ENCODE data around the gene ZNF79. TPM values are rescaled to one million over a fixed set of nuclear protein-coding genes. Genes with fewer than 3 reads are reported as not detected.

ZNF79 gene
- total and polyA plus RNA-seq, 9 of the 15 experiments (the other 6 are each of a cell fraction or from before 2014, with no cell fraction given): 0.62 to 7.0 (median 4.1) TPM

DNA sequence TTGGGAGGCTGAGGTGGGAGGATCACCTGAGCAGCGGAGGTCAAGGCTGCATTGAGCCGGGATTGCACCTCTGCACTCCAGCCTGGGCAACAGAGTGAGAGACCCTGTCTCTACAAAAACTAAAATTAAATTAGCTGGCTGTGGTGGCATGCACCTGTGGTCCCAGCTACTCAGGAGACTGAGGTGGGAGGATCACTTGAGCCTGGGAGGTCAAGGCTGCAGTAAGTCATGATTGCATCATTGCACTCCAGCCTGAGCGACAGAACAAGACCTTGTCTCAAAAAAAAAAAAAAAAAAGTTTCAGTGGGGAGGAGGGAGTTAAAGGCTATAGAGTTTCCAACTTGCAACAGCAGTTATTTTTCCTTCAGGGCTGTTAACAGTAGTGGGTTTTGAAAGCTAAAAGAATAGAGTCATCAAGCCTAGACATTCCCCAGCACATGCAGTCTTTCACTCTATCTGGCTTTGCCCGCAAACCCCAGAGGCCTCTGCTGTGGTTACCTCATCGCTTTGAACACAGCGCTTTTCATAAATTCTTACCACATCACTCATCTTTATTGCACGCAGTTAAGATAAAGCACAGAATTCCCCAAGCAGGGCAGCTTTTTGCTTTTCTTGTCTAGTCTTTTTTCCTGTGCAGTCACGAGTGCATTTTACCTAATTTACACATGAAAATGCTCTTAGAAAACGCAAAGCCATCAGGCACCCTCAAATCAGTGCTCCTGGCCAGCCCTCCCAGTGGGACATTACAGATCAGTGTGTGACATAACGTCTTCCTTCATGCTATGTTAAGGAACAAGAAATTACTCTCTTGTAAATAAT, 35.9 kb upstream of the ZNF79 start (continued):
- TF ChIP-seq RERE (CRISPR knock-in tag; IDR thresholded peaks at IDR 0.05; ENCODE audit: borderline replicate concordance) (no peak), TEAD1 (CRISPR knock-in tag; IDR thresholded peaks at IDR 0.05) (peak; percentile 47 to 84; a peak in 3 of 4 replicates), ZNF717 (CRISPR knock-in tag; IDR thresholded peaks at IDR 0.05) (no peak), MAFK (IDR thresholded peaks at IDR 0.05; ENCODE audit: low read length) (no peak)
